Right lobe of liver (tissue), 4 donors: ENCODE results near the gene DUOX2.
"Not testable (repeated sequence)": the region's sequence is repeated elsewhere in the genome, so short reads cannot be mapped to it uniquely, and the experiment has no call there.

ENCODE experiments used
- CTCF ChIP-seq, 4 donors: fragments of 200-600 bp in 3 of 4; fragments of 450-650 bp in 1 of 4; IDR thresholded peaks; one replicate each; pipeline versions ENCODE4 v1.5.1 to v1.8.0; 2016 to 2022; ENCODE audit warnings: antibody characterized with exemption in 4 of 4, mild to moderate bottlenecking in 2 of 4
- POLR2A ChIP-seq: fragments of 450-650 bp; IDR thresholded peaks from one replicate; pipeline ENCODE4 v1.6.1; 2017; ENCODE audit warnings: antibody characterized with exemption, mild to moderate bottlenecking
- donor health status: DM: no; HTN: no; CAD: no.
- donor health status: DM: no; HTN: no; CAD: no.
- donor health status: DM: no; HTN: yes; CAD: no.

GRCh38 chr15:45044270-45044669 is 69.7 kb downstream of the DUOX2 start:
- not testable (repeated sequence) for TF ChIP-seq CTCF (IDR thresholded peaks at IDR 0.05); POLR2A
